Measurements from ENCODE around the gene ATP9A. TPM values are rescaled to one million over a fixed set of nuclear protein-coding genes. Genes with fewer than 3 reads are reported as not detected.

The ATP9A gene
- polyA plus RNA-seq, 1 donor (not counting 4 experiments of a cell fraction or from before 2014, with no cell fraction given): 5.8 TPM

- H3K4me2 ChIP-seq (ENCODE audit: control insufficient read depth, extremely low read depth, insufficient read depth, low read depth, low read length): peak overlapping the region; percentile 69
- DNase-seq (ENCODE audit: low read depth, low spot score) (no peak), FAIRE-seq (no peak)
- peak overlapping the region in 1 of 3 experiments; percentile 35 for H3K4me3 ChIP-seq (ENCODE audit: control insufficient read depth in 2 of 3, extremely low read depth in 1 of 3, insufficient read depth in 2 of 3, low read depth in 1 of 3, low read length in 3 of 3)
- peak overlapping the region; percentile 33 for H3K9ac ChIP-seq (ENCODE audit: control insufficient read depth, extremely low read depth, insufficient read depth, low read length)
- H4K20me1 ChIP-seq (ENCODE audit: control insufficient read depth, extremely low read depth, insufficient read depth, low read length): no peaks in the 10 kb centered on the region
- H3K4me1 ChIP-seq (ENCODE audit: control insufficient read depth, extremely low read depth, insufficient read depth, low read length): peaks cover 26% of the 10 kb centered on the region
- H3K79me2 ChIP-seq (ENCODE audit: control insufficient read depth, insufficient read depth, low read length): no peaks in the 10 kb centered on the region
- peak overlapping the region; percentile 67 for H3K27ac ChIP-seq (ENCODE audit: control insufficient read depth, insufficient read depth, low read length)
- no peaks in the 10 kb centered on the region for H3K9me3 ChIP-seq (ENCODE audit: control insufficient read depth, low read depth, low read length)
- H3K9me1 ChIP-seq (ENCODE audit: control insufficient read depth, extremely low read depth, insufficient read depth, low read length): no peaks in the 10 kb centered on the region
- TF ChIP-seq EZH2 (IDR thresholded peaks at IDR 0.05; ENCODE audit: low read length) (no peak), CTCF (optimal IDR thresholded peaks at IDR 0.05 in 1 of 3, IDR thresholded peaks at IDR 0.05 in 1 of 3, conservative IDR thresholded peaks at IDR 0.05 in 1 of 3; ENCODE audit: extremely low read depth in 1 of 3, insufficient read depth in 2 of 3, low read length in 3 of 3) (no peak)
- no peaks in the 10 kb centered on the region for H3K27me3 ChIP-seq (ENCODE audit: control insufficient read depth, extremely low read depth, insufficient read depth, low read length)
- dilution Hi-C loops (cut with MboI; ENCODE audit: extremely low pct_ligation_motif_present, low sequenced_read_pairs): no loop called here
- no peak overlapping the region for H2AFZ ChIP-seq (ENCODE audit: control insufficient read depth, low read length)
- H3K36me3 ChIP-seq (ENCODE audit: control insufficient read depth in 2 of 2, extremely low read depth in 1 of 2, insufficient read depth in 2 of 2, low read length in 2 of 2): no peaks in the 10 kb centered on the region
Measured at GRCh38 chr20:51752343-51752951, 15.7 kb downstream of the ATP9A start.

GRCh38 chr20:51750770-51751388 is 17.3 kb downstream of the ATP9A start:
- no peak for FAIRE-seq

More at GRCh38 chr20:51750770-51751388, 17.3 kb downstream of the ATP9A start:
- dilution Hi-C loops (cut with MboI; ENCODE audit: extremely low pct_ligation_motif_present, low sequenced_read_pairs): no loop called here
- H3K4me2 ChIP-seq (ENCODE audit: control insufficient read depth, extremely low read depth, insufficient read depth, low read depth, low read length): peak overlapping the region; percentile 27
- no peaks in the 10 kb centered on the region for H3K79me2 ChIP-seq (ENCODE audit: control insufficient read depth, insufficient read depth, low read length)
- no peaks in the 10 kb centered on the region for H3K9me1 ChIP-seq (ENCODE audit: control insufficient read depth, extremely low read depth, insufficient read depth, low read length)
- H3K9me3 ChIP-seq (ENCODE audit: control insufficient read depth, low read depth, low read length): no peaks in the 10 kb centered on the region
- no peak for DNase-seq (ENCODE audit: low read depth, low spot score)
- H3K27me3 ChIP-seq (ENCODE audit: control insufficient read depth, extremely low read depth, insufficient read depth, low read length): no peaks in the 10 kb centered on the region
- peak overlapping the region; percentile 74 for H3K27ac ChIP-seq (ENCODE audit: control insufficient read depth, insufficient read depth, low read length)
- TF ChIP-seq CTCF (optimal IDR thresholded peaks at IDR 0.05 in 1 of 3, IDR thresholded peaks at IDR 0.05 in 1 of 3, conservative IDR thresholded peaks at IDR 0.05 in 1 of 3; ENCODE audit: extremely low read depth in 1 of 3, insufficient read depth in 2 of 3, low read length in 3 of 3) (no peak), EZH2 (IDR thresholded peaks at IDR 0.05; ENCODE audit: low read length) (no peak)
- no peaks in the 10 kb centered on the region for H3K36me3 ChIP-seq (ENCODE audit: control insufficient read depth in 2 of 2, extremely low read depth in 1 of 2, insufficient read depth in 2 of 2, low read length in 2 of 2)
- H3K9ac ChIP-seq (ENCODE audit: control insufficient read depth, extremely low read depth, insufficient read depth, low read length): peak overlapping the region; percentile 55
- H4K20me1 ChIP-seq (ENCODE audit: control insufficient read depth, extremely low read depth, insufficient read depth, low read length): no peaks in the 10 kb centered on the region
- H2AFZ ChIP-seq (ENCODE audit: control insufficient read depth, low read length): no peak overlapping the region
- peak overlapping the region in 1 of 3 experiments; percentile 14 for H3K4me3 ChIP-seq (ENCODE audit: control insufficient read depth in 2 of 3, extremely low read depth in 1 of 3, insufficient read depth in 2 of 3, low read depth in 1 of 3, low read length in 3 of 3)
- peaks cover 26% of the 10 kb centered on the region for H3K4me1 ChIP-seq (ENCODE audit: control insufficient read depth, extremely low read depth, insufficient read depth, low read length)
